RWPE2 (cell line): ENCODE results near the gene STAT2.
"Not testable (repeated sequence)": the region's sequence is repeated elsewhere in the genome, so short reads cannot be mapped to it uniquely, and the experiment has no call there.

Experiments used
- ATAC-seq: fragments of 200-7000 bp; cut with Tn5 transposase; 3 replicates; pipeline ENCODE4 v1.9.1; 2021; ENCODE audit warnings: low read depth
- DNase-seq: peaks from one replicate; pipeline ENCODE4 v3.0.0-alpha.2; 2020; ENCODE audit warnings: low spot score
- H3K27ac ChIP-seq: fragments of 450-650 bp; 2 replicates; pipeline ENCODE4 v1.5.1; 2017; ENCODE audit warnings: mild to moderate bottlenecking; ENCODE audit not compliant: poor library complexity, severe bottlenecking
- H3K27me3 ChIP-seq: fragments of 250-450 bp; sonication (Bioruptor Pico); 2 replicates; pipeline ENCODE4 v1.5.1; 2021; ENCODE audit warnings: mild to moderate bottlenecking, moderate library complexity; ENCODE audit not compliant: insufficient read depth, poor library complexity, severe bottlenecking
- H3K36me3 ChIP-seq: fragments of 250-450 bp; sonication (Bioruptor Pico); 2 replicates; pipeline ENCODE4 v1.5.1; 2020; ENCODE audit warnings: low read depth, mild to moderate bottlenecking, moderate library complexity
- H3K4me1 ChIP-seq: fragments of 250-450 bp; sonication (Bioruptor Pico); 2 replicates; pipeline ENCODE4 v1.5.1; 2021; ENCODE audit warnings: mild to moderate bottlenecking, moderate library complexity; ENCODE audit not compliant: insufficient read depth, poor library complexity, severe bottlenecking
- H3K4me3 ChIP-seq: fragments of 250-450 bp; sonication (Bioruptor Pico); 2 replicates; pipeline ENCODE4 v1.5.1; 2021; ENCODE audit warnings: mild to moderate bottlenecking, moderate library complexity; ENCODE audit not compliant: severe bottlenecking
- H3K9me3 ChIP-seq: fragments of 250-450 bp; sonication (Bioruptor Pico); 2 replicates; pipeline ENCODE4 v1.5.1; 2021; ENCODE audit warnings: mild to moderate bottlenecking, moderate library complexity; ENCODE audit not compliant: severe bottlenecking
- TF ChIP-seq, protein P1 (sequence below): fragments of 450-650 bp; IDR thresholded peaks from one replicate; pipeline ENCODE4 v1.5.1; 2017; ENCODE audit warnings: mild to moderate bottlenecking, moderate library complexity; ENCODE audit not compliant: poor library complexity, severe bottlenecking

Gene STAT2

GRCh38 chr12:56350662-56351061 lies 9.2 kb downstream of the STAT2 start:
- DNase-seq: no peak
- Histone ChIP-seq H3K4me3 (no peak overlapping the region), H3K9me3 (no peaks in the 10 kb centered on the region), H3K36me3 (peaks cover 78% of the 10 kb centered on the region), H3K27ac (no peak overlapping the region), H3K4me1 (no peaks in the 10 kb centered on the region), H3K27me3 (no peaks in the 10 kb centered on the region)
- TF ChIP-seq, protein P1, sequence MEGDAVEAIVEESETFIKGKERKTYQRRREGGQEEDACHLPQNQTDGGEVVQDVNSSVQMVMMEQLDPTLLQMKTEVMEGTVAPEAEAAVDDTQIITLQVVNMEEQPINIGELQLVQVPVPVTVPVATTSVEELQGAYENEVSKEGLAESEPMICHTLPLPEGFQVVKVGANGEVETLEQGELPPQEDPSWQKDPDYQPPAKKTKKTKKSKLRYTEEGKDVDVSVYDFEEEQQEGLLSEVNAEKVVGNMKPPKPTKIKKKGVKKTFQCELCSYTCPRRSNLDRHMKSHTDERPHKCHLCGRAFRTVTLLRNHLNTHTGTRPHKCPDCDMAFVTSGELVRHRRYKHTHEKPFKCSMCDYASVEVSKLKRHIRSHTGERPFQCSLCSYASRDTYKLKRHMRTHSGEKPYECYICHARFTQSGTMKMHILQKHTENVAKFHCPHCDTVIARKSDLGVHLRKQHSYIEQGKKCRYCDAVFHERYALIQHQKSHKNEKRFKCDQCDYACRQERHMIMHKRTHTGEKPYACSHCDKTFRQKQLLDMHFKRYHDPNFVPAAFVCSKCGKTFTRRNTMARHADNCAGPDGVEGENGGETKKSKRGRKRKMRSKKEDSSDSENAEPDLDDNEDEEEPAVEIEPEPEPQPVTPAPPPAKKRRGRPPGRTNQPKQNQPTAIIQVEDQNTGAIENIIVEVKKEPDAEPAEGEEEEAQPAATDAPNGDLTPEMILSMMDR: no peak
- ATAC-seq: no peak

GRCh38 chr12:56348776-56349175 lies 11.1 kb downstream of the STAT2 start:
- Histone ChIP-seq H3K9me3 (no peaks in the 10 kb centered on the region), H3K36me3 (peaks cover 72% of the 10 kb centered on the region), H3K4me1 (no peaks in the 10 kb centered on the region), H3K27ac (no peak overlapping the region), H3K4me3 (no peak overlapping the region), H3K27me3 (no peaks in the 10 kb centered on the region)
- no peak for ATAC-seq
- TF ChIP-seq, protein P1: no peak
- no peak for DNase-seq

DNA sequence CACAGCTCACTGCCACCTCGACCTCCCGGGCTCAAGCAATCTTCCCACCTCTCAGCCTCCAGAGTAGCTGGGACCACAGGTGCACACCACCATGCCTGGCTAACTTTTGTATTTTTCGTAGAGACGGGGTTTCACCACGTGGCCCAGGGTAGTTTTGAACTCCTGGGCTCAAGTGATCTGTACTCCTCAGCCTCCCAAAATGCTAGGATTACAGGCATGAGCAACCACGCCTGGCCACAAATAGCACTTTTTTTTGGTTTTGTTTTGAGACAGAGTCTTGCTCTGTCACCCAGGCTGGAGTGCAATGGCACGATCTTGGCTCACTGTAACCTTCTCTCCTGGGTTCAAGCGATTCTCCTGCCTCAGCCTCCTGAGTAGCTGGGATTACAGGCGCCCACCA lies 12.7 kb downstream of the STAT2 start:
- not testable (repeated sequence) for H3K4me3 ChIP-seq, H3K27me3 ChIP-seq, H3K4me1 ChIP-seq, H3K9me3 ChIP-seq, H3K27ac ChIP-seq, ATAC-seq, DNase-seq
- H3K36me3 ChIP-seq: peaks cover 64% of the 10 kb centered on the region

DNA sequence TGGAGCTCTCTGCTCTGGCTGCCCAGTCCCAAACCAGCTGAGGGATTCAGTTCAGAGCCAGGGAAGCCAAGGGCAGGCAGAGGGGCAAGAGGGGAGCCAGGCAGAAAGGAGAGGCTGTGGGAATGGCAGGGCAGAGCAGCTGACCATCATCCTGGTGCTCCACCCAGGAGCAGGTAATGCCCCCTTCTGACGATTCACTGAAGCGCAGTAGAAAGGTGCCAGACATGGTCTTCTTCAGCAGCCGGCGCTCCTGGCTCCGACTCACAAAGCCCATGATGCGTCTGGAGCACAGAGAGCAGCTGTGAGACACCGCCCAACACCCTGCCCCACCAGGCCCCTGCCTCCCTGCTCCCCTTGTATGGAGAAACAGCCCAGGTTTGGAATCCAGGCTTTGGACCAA lies 13.2 kb downstream of the STAT2 start:
- H3K4me3 ChIP-seq: no peak overlapping the region

GRCh38 chr12:56342290-56342689 lies 17.6 kb downstream of the STAT2 start:
- not testable (repeated sequence) for H3K4me1 ChIP-seq, H3K4me3 ChIP-seq, H3K27me3 ChIP-seq, DNase-seq, ATAC-seq, H3K9me3 ChIP-seq, H3K27ac ChIP-seq
- H3K36me3 ChIP-seq: peaks cover 26% of the 10 kb centered on the region; the same call in 1 of the 2 replicates

More for the DNA sequence above, 13.2 kb downstream of the STAT2 start:
- no peaks in the 10 kb centered on the region for H3K4me1 ChIP-seq
- no peaks in the 10 kb centered on the region for H3K27me3 ChIP-seq
- H3K9me3 ChIP-seq: no peaks in the 10 kb centered on the region
- no peak for DNase-seq
- no peak overlapping the region for H3K27ac ChIP-seq
- no peak; the same call in 1 of the 3 replicates for ATAC-seq
- H3K36me3 ChIP-seq: peaks cover 61% of the 10 kb centered on the region
- TF ChIP-seq, protein P1: no peak

DNA sequence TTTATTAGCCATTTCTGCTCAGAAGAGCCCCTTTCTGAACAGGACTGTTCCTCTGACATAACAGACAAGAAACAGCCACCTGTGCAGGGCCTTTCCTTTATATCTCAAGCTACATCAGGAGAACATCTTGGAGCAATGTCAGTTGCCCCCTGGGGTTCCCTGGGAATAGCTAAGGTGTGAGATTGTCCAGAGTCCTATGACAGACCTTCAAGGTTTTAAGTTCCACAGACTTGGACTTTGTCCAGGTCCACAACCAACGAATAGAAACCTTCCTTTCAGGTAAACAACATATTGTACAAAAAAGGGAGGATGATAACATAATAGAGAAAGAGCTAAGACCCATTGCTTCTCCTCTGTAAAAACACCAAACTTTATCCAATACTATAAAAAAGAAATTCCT lies 18.3 kb downstream of the STAT2 start:
- Histone ChIP-seq H3K4me1 (peaks cover 5% of the 10 kb centered on the region), H3K4me3 (no peak overlapping the region), H3K9me3 (no peaks in the 10 kb centered on the region), H3K27me3 (no peaks in the 10 kb centered on the region), H3K27ac (no peak overlapping the region), H3K36me3 (peaks cover 23% of the 10 kb centered on the region; the same call in 1 of the 2 replicates)
- DNase-seq (no peak), ATAC-seq (no peak)
- TF ChIP-seq, protein P1: no peak
